ENCODE results near the gene ROBO4.

GRCh38 chr11:124869856-124870387 lies 27.7 kb downstream of the ROBO4 start:
- TF ChIP-seq CTCF (conservative IDR thresholded peaks at IDR 0.05; ENCODE audit: low read depth in 2 of 2) (no peak), POLR2AphosphoS5 (IDR thresholded peaks at IDR 0.05; ENCODE audit: low read depth) (no peak), EZH2 (IDR thresholded peaks at IDR 0.05; ENCODE audit: low read depth, unreplicated experiment) (peak; percentile 21), EZH2phosphoT487 (IDR thresholded peaks at IDR 0.05; ENCODE audit: unreplicated experiment) (no peak), CREB1 (CRISPR knock-in tag; IDR thresholded peaks at IDR 0.05; ENCODE audit: low read depth) (no peak), JUNB (IDR thresholded peaks at IDR 0.05; ENCODE audit: unreplicated experiment) (no peak)
